HUES48 (cell line): Measurements from ENCODE around the gene CDC5L.
"Not testable (repeated sequence)": the region's sequence is repeated elsewhere in the genome, so short reads cannot be mapped to it uniquely, and the experiment has no call there.

Source experiments
- H3K27ac ChIP-seq: one replicate; pipeline ENCODE4 v1.7.0; 2013; ENCODE audit warnings: low read depth, low read length, inconsistent platforms
- H3K27me3 ChIP-seq: 2 replicates; pipeline ENCODE4 v1.6.1; 2013; ENCODE audit warnings: mild to moderate bottlenecking, low read length; ENCODE audit not compliant: control insufficient read depth, insufficient read depth
- H3K36me3 ChIP-seq: 2 replicates; pipeline ENCODE4 v1.6.1; 2013; ENCODE audit warnings: low read length; ENCODE audit not compliant: control insufficient read depth, insufficient read depth
- H3K4me1 ChIP-seq: 2 replicates; pipeline ENCODE4 v1.6.1; 2013; ENCODE audit warnings: mild to moderate bottlenecking, low read length; ENCODE audit not compliant: control insufficient read depth, insufficient read depth
- H3K4me3 ChIP-seq: 2 replicates; pipeline ENCODE4 v1.5.1; 2013; ENCODE audit warnings: mild to moderate bottlenecking, low read depth, low read length
- H3K9ac ChIP-seq: 2 replicates; pipeline ENCODE4 v1.6.1; 2013; ENCODE audit warnings: mild to moderate bottlenecking, low read depth, low read length, moderate library complexity
- H3K9me3 ChIP-seq: 2 replicates; pipeline ENCODE4 v1.6.1; 2013; ENCODE audit warnings: low read length; ENCODE audit not compliant: control insufficient read depth, insufficient read depth

CDC5L gene

DNA sequence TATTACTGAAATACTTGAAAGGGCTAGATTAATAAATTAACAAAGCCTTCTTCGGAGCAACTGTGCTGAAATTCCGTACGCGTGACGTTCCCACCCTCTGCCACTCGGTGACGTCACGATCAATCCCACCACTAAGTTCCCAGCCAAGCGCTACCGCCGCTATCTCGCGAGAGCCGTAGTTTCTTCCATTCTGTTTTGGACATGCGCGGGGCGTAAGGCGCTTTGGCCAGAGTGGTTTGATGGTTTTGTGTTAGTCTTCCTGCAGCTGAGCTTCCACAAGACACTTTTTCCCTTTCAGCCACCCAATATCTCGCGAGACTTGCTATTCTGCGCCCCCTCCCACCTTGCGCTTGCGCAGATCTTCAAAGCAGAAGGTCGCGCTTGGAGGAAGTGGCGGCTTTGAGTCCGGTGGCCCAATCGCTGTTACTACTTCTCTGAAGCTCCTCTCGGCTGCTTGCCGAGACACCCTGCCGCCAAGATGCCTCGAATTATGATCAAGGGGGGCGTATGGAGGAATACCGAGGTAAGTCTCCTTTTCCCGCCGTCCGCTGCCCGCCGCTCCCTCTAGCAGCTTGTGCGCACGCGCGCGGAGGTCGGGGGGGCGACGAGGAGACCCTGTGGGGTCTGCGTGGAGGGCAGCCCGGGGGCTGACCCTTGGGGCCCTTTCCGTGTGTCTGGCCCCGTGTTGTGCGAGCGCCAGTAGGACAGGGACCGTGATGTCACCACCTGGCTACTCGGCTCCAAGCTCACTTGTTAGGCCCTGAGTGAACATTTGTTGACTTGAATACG, at the start of gene CDC5L:
Gene CDC5L, plus strand, starts transcription at position 361 of the 789 bp plus-strand sequence. Its CDS starts 118 bp downstream, at position 479.
- Histone ChIP-seq H3K9ac (peak within 1 kb of the TSS; percentile 93), H3K27ac (peak within 1 kb of the TSS; percentile 96), H3K4me1 (peaks cover 16% of the 10 kb centered on the region; the same call in 1 of the 2 replicates), H3K27me3 (no peaks in the 10 kb centered on the region), H3K9me3 (no peaks in the 10 kb centered on the region), H3K36me3 (peaks cover 32% of the 10 kb centered on the region), H3K4me3 (peak within 1 kb of the TSS; percentile 86)

GRCh38 chr6:44338228-44339122, 49.0 kb upstream of the CDC5L start:
- Histone ChIP-seq H3K27me3 (peaks cover 5% of the 10 kb centered on the region; the same call in 1 of the 2 replicates), H3K9me3 (no peaks in the 10 kb centered on the region), H3K4me3 (no peak overlapping the region), H3K4me1 (peaks cover 16% of the 10 kb centered on the region), H3K27ac (no peak overlapping the region), H3K36me3 (no peaks in the 10 kb centered on the region), H3K9ac (no peak overlapping the region)

GRCh38 chr6:44339301-44339700, 48.2 kb upstream of the CDC5L start:
- Histone ChIP-seq H3K36me3 (no peaks in the 10 kb centered on the region), H3K4me3 (no peak overlapping the region), H3K9ac (no peak overlapping the region), H3K9me3 (no peaks in the 10 kb centered on the region), H3K4me1 (peaks cover 16% of the 10 kb centered on the region), H3K27ac (no peak overlapping the region), H3K27me3 (peaks cover 5% of the 10 kb centered on the region; the same call in 1 of the 2 replicates)

GRCh38 chr6:44339763-44340625, 47.5 kb upstream of the CDC5L start:
- H3K4me3 ChIP-seq, result no peak overlapping the region
- no peaks in the 10 kb centered on the region for H3K36me3 ChIP-seq
- peaks cover 16% of the 10 kb centered on the region for H3K4me1 ChIP-seq
- H3K9me3 ChIP-seq, result no peaks in the 10 kb centered on the region
- H3K27ac ChIP-seq, result no peak overlapping the region
- H3K27me3 ChIP-seq, result peaks cover 5% of the 10 kb centered on the region; the same call in 1 of the 2 replicates
- no peak overlapping the region for H3K9ac ChIP-seq

DNA sequence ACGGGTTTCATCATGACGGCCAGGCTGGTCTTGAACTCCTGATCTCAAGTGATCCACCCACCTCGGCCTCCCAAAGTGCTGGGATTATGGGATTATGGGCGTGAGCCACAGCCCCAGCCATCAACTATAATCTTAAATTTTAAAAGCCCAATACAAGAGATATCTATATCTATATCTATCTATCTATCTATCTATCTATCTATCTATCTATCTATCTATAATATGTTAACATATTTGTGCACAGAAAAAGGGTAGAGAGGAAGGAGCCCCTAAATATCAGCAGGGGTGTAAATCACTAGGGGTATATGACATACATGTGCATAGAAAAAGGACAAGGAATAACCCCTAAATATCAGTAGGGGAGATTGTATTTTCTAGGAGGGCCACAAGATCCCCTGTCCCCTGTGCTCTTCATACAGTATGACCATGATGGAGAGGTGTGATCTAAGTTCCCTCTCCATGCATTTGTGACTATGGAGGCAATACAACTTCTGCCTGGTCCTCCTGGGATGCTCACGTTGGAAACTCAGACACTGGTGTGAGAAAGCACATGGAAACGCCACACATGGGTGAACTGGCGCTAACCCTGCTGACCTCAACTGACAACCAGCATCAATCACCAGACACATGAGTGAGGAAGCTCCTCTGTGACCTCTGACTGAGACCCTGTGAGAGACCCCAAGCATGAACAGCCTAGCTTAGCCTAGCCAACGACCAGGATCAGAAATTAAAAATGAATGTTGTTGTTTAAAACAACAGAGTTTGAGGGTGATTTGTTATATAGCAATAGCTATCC, 46.2 kb upstream of the CDC5L start:
- Histone ChIP-seq H3K9me3 (no peaks in the 10 kb centered on the region), H3K27me3 (peaks cover 5% of the 10 kb centered on the region; the same call in 1 of the 2 replicates), H3K27ac (no peak overlapping the region), H3K4me3 (no peak overlapping the region), H3K9ac (no peak overlapping the region), H3K36me3 (no peaks in the 10 kb centered on the region), H3K4me1 (peaks cover 6% of the 10 kb centered on the region; the same call in 1 of the 2 replicates)

DNA sequence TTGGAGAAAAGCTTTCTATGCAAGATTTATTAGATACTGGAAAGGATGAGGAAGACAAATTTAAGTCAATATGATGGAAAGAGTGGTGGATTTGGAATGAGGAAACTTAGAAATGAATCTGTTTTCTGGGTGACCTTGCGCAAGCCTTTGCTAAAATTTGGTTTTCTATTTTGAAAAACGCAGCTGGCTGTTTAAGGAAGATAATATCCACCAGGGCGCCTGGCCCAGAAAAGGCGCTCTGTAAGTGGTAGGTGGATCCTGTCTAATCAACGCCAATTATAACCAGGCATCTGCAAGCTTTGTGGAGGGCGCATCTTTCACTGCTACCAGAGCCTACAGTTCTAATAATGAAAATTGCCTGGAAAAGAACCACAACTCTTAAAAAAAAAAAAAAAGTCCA, 45.5 kb upstream of the CDC5L start:
- H3K4me3 ChIP-seq, result 0 out of 2 replicates have a peak overlapping the region, but pooled peaks have one; percentile 21
- H3K27ac ChIP-seq, result no peak overlapping the region
- H3K27me3 ChIP-seq, result peaks cover 5% of the 10 kb centered on the region; the same call in 1 of the 2 replicates
- H3K9ac ChIP-seq, result no peak overlapping the region
- H3K36me3 ChIP-seq, result no peaks in the 10 kb centered on the region
- H3K9me3 ChIP-seq, result no peaks in the 10 kb centered on the region
- no peaks in the 10 kb centered on the region for H3K4me1 ChIP-seq

DNA sequence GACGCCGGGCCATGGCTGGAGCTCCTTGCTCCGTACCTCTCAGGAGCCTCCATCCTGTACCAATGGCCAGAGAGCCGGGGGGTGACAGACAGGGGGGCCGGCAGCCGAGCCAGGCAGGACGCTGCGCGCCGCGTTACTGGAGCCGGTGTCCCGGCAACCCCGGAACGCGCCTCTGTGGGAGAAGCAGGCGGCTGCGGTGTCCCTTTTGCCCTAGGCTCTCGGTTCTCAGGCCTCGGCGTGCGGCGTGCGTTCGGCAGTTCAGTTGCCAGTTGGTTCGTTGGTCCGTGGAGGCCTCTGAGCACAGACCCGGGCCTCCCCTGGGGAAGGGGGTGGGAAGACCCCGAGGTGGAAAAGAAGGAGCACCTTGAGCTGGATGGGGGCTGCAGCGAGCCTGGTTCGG, 45.0 kb upstream of the CDC5L start, which contains the start of gene SPATS1:
Gene SPATS1, plus strand, starts transcription at position 162 of the 400 bp plus-strand sequence. CDS start 446 bp downstream, outside the sequence.
- H3K9ac ChIP-seq, result no peak within 1 kb of the TSS
- no peaks in the 10 kb centered on the region for H3K9me3 ChIP-seq
- no peak within 1 kb of the TSS for H3K27ac ChIP-seq
- peak within 1 kb of the TSS; percentile 21; the same call in 1 of the 2 replicates for H3K4me3 ChIP-seq
- H3K4me1 ChIP-seq, result no peaks in the 10 kb centered on the region
- peaks cover 5% of the 10 kb centered on the region; the same call in 1 of the 2 replicates for H3K27me3 ChIP-seq
- H3K36me3 ChIP-seq, result no peaks in the 10 kb centered on the region

DNA sequence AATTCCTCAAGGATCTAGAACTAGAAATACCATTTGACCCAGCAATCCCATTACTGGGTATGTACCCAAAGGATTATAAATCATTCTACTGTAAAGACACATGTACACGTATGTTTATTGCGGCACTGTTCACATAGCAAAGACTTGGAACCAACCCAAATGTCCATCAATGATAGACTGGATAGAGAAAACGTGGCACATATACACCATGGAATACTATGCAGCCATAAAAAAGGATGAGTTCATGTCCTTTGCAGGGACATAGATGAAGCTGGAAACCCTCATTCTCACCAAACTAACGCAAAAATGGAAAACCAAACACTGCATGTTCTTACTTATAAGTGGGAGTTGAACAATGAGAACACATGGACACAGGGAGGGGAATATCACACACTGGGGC, 40.7 kb upstream of the CDC5L start:
- not testable (repeated sequence) for H3K9ac ChIP-seq, H3K9me3 ChIP-seq, H3K36me3 ChIP-seq, H3K27ac ChIP-seq, H3K4me3 ChIP-seq, H3K27me3 ChIP-seq
- H3K4me1 ChIP-seq, result peaks cover 12% of the 10 kb centered on the region

- no peak overlapping the region for H3K4me3 ChIP-seq
- H3K36me3 ChIP-seq, result no peaks in the 10 kb centered on the region
- H3K27ac ChIP-seq, result no peak overlapping the region
- H3K9me3 ChIP-seq, result no peaks in the 10 kb centered on the region
- peak overlapping the region; percentile 36; the same call in 1 of the 2 replicates for H3K9ac ChIP-seq
- H3K27me3 ChIP-seq, result no peaks in the 10 kb centered on the region
- H3K4me1 ChIP-seq, result peaks cover 12% of the 10 kb centered on the region
These were observed 37.4 kb upstream of the CDC5L start for GRCh38 chr6:44349904-44350649.
